PC-3 (cell line): Measurements from ENCODE around the gene IQCE. TPM values are rescaled to one million over a fixed set of nuclear protein-coding genes. Genes with fewer than 3 reads are reported as not detected.

ENCODE experiments used
- ATAC-seq: fragments of 200-7000 bp; cut with Tn5 transposase; 2 replicates; pipeline ENCODE4 v1.9.1; 2020; ENCODE audit warnings: mild to moderate bottlenecking, moderate library complexity
- BruUV-seq: library from RNA; stranded (reverse); fragments of 400-500 nt; replicated peaks from 2 replicates; lab custom pipeline; 2021; lab: Mats Ljungman, UMichigan
- CTCF ChIA-PET: fragments of 300-600 bp; sonication (Branson Sonifier 250); formaldehyde crosslinking; loops from one replicate; lab custom pipeline; 2022; ENCODE audit warnings: antibody characterized with exemption; lab: Charles Lee
- POLR2A ChIA-PET: fragments of 300-600 bp; sonication (Branson Sonifier 250); formaldehyde crosslinking; loops from one replicate; lab custom pipeline; 2022; ENCODE audit warnings: antibody characterized with exemption; ENCODE audit not compliant: unreplicated experiment; lab: Charles Lee
- DNase-seq: peaks from one replicate; pipeline ENCODE4 v3.0.0-alpha.2; 2015
- H2AFZ ChIP-seq: fragments of 300-600 bp; sonication (generic); 2 replicates; pipeline ENCODE4 v1.6.0; 2016; ENCODE audit warnings: antibody characterized with exemption, low read length
- H3F3A ChIP-seq: fragments of 300-600 bp; sonication (generic); one replicate; pipeline ENCODE4 v1.6.0; 2017; ENCODE audit warnings: antibody characterized with exemption, low read length, control low read depth, mild to moderate bottlenecking; ENCODE audit not compliant: unreplicated experiment
- H3K27ac ChIP-seq: fragments of 300-600 bp; sonication (generic); 2 replicates; pipeline ENCODE4 v1.5.1; 2016; ENCODE audit warnings: mild to moderate bottlenecking, low read length
- H3K27me3 ChIP-seq: fragments of 300-600 bp; sonication (generic); 2 replicates; pipeline ENCODE4 v1.6.1; 2016; ENCODE audit warnings: low read length, mixed read lengths
- H3K36me3 ChIP-seq: fragments of 300-600 bp; sonication (generic); 2 replicates; pipeline ENCODE4 v1.6.1; 2016; ENCODE audit warnings: low read depth, mixed run types, low read length, mixed read lengths
- H3K4me1 ChIP-seq: fragments of 300-600 bp; sonication (generic); 2 replicates; pipeline ENCODE4 v1.5.1; 2016; ENCODE audit warnings: low read length; ENCODE audit not compliant: insufficient read depth
- H3K4me2 ChIP-seq: fragments of 300-600 bp; sonication (generic); 2 replicates; pipeline ENCODE4 v1.6.0; 2016; ENCODE audit warnings: low read length
- H3K4me3 ChIP-seq: fragments of 300-600 bp; sonication (generic); 2 replicates; pipeline ENCODE4 v1.5.1; 2016; ENCODE audit warnings: mild to moderate bottlenecking, low read length, mixed read lengths
- H3K79me2 ChIP-seq: fragments of 300-600 bp; sonication (generic); 2 replicates; pipeline ENCODE4 v1.6.1; 2017; ENCODE audit warnings: low read length, mixed read lengths
- H3K9ac ChIP-seq: fragments of 300-600 bp; sonication (generic); 2 replicates; pipeline ENCODE4 v1.6.0; 2016; ENCODE audit warnings: mild to moderate bottlenecking, low read length
- H3K9me2 ChIP-seq: fragments of 300-600 bp; sonication (generic); replicated peaks from 2 replicates; pipeline ENCODE4 v1.6.1; 2016; ENCODE audit warnings: mixed run types, low read length, mixed read lengths
- H3K9me3 ChIP-seq: fragments of 300-600 bp; sonication (generic); 2 replicates; pipeline ENCODE4 v1.6.1; 2016; ENCODE audit warnings: low read length, mixed read lengths
- H4K20me1 ChIP-seq: fragments of 300-600 bp; sonication (generic); 2 replicates; pipeline ENCODE4 v1.6.1; 2016; ENCODE audit warnings: low read length, mixed read lengths
- CTCF ChIP-seq: fragments of 300-600 bp; sonication (generic); conservative IDR thresholded peaks from 2 replicates; pipeline ENCODE4 v1.5.1; 2017; ENCODE audit warnings: antibody characterized with exemption, low read depth, mild to moderate bottlenecking, low read length
- EZH2 ChIP-seq: fragments of 300-600 bp; sonication (generic); IDR thresholded peaks from one replicate; pipeline ENCODE4 v1.6.1; 2017; ENCODE audit warnings: antibody characterized with exemption, mild to moderate bottlenecking, low read length; ENCODE audit not compliant: unreplicated experiment
- EZH2phosphoT487 ChIP-seq: fragments of 300-600 bp; sonication (generic); IDR thresholded peaks from 2 replicates; pipeline ENCODE4 v1.6.1; 2018; ENCODE audit warnings: mild to moderate bottlenecking, antibody characterized with exemption, low read length, borderline replicate concordance
- intact Hi-C: fragments of 100-400 bp; cut with micrococcal nuclease; formaldehyde crosslinking; loops from 2 replicates; pipeline ENCODE4 v1.9.0; 2023
- total RNA-seq: library from RNA; depleted of rRNA; stranded (reverse); fragments of >200 nt; gene quantifications from 2 replicates; pipeline ENCODE4 v1.2.3, GENCODE V29; 2014

Gene IQCE
- total RNA-seq, 1 experiment from 2014 or later: 9.7 TPM

DNA sequence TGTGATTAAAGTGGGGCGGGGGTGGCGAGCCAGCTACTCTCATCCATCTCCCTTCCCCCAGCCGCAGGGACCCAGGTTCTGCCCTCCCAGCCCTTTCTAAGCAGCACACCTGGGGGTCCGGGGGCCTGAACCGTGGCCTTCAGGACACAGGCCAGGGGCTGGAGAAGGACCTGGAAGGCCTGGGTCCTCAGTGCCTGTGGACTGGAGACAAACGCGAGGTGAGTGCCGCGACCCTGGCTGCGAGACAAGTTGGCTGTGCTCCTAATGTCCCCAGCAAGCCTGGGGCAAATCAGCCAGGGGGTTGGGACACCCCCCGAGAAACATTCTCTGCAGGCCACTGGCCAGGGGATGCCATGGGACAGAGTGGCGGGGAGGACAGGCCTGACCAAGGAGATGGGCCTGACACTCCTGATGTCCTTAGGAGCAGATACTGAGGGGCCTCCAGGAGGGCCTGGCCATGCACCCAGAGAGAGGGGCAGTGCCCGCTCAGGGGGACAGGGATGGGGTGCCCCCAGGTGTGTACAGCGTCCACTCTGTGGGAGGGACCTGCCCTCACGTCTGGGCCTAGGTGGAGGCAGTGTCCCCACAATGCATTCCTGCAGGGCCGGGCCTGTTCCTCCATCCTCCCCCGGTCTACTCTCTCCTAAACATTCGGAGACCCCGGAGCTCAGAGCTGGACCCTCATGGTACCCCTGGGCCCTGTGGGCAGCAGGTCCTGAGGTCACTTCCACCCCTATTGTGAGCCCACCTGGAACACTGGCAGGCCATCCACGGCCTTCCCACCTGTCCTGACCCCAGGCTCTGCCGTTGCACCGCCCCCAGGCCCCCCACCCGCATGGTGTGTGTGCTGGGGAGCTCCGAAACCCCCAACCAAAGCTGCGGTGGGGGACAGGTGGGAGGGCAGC is 16.5 kb upstream of the IQCE start:
- Histone ChIP-seq H3K9me2 (no peaks in the 10 kb centered on the region), H3K9me3 (no peaks in the 10 kb centered on the region), H3K36me3 (peaks cover 2% of the 10 kb centered on the region; the same call in 1 of the 2 replicates), H4K20me1 (no peaks in the 10 kb centered on the region), H3F3A (no peaks in the 10 kb centered on the region), H3K9ac (no peak overlapping the region), H3K4me3 (no peak overlapping the region), H3K27me3 (no peaks in the 10 kb centered on the region), H3K4me2 (no peak overlapping the region), H3K27ac (no peak overlapping the region), H3K4me1 (no peaks in the 10 kb centered on the region), H2AFZ (no peak overlapping the region), H3K79me2 (no peaks in the 10 kb centered on the region)
- TF ChIP-seq CTCF: no peak
- intact Hi-C loops: no loop called here
- ChIA-PET POLR2A (no interaction called here), CTCF (no interaction called here)
- BruUV-seq: no TSS peak
- DNase-seq (no peak), ATAC-seq (no peak)

DNA sequence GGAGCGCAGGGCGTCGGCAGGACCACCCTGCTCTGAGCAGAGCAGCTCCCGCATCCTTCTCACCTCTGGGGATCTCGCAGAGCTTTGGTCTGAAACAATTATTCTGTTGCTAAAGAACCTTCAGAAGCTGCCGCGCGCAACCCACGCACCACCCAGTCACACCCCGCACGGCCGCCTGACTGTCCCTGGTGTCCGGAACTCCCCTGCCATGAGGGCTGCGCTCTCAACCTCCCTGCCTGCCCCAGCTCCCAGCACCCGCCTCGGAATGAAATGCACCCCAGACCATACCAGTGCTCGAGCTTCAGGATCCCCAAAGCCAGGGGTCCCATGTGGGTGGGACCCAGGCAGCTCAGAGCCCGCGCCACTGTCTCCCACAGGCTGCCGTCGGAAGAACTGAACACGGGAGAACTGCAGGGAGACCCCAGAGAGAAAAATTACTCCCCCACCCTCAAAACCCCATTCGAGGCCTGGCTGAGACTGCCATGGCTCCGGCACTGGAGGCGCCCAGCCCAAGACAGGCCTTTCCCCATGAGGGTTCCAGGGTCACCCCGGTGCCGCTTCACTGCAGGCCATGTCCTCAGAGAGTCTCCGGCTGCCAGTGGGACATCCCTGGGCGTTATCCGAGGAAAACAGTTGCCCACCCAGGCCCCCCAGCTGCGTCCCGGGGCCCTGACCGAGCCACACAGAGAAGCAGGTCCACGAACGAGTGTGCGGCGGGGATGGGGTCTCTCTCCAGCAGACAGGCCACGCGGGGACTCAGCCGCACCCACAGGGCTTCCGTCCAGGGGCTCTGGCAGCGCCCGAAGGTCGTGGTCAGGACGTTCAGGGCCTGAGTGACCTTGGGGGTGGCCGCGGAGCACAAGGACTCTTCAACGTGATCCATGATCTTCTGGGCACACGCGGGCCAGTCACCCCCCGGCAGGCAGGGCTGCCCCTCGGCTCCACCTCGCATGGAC is 15.6 kb upstream of the IQCE start:
- Histone ChIP-seq H3K4me1 (no peaks in the 10 kb centered on the region), H3K9me3 (no peaks in the 10 kb centered on the region), H2AFZ (no peak overlapping the region), H3K79me2 (no peaks in the 10 kb centered on the region), H3F3A (no peaks in the 10 kb centered on the region), H3K27ac (no peak overlapping the region), H3K4me2 (no peak overlapping the region), H3K9me2 (no peaks in the 10 kb centered on the region), H3K9ac (no peak overlapping the region), H3K27me3 (no peaks in the 10 kb centered on the region), H4K20me1 (no peaks in the 10 kb centered on the region), H3K36me3 (peaks cover 2% of the 10 kb centered on the region; the same call in 1 of the 2 replicates), H3K4me3 (no peak overlapping the region)
- intact Hi-C loops: no loop called here
- BruUV-seq: no TSS peak
- no peak for ATAC-seq
- CTCF ChIA-PET: interaction anchor here (0.6 kb wide), 1 partner anchor 59 kb away, joined by 4 read pairs; no protein-coding TSS in a partner anchor
- TF ChIP-seq CTCF: no peak
- no peak for TF ChIP-seq EZH2
- no peak for TF ChIP-seq EZH2phosphoT487
- DNase-seq: no peak
- POLR2A ChIA-PET: no interaction called here
